Activated CD4-positive, alpha-beta T cell treated with anti-CD3 and anti-CD28 coated beads for 36 hours (primary cell): ENCODE results near the gene MAP4K3. TPM values are rescaled to one million over a fixed set of nuclear protein-coding genes. Genes with fewer than 3 reads are reported as not detected.
"Not testable (repeated sequence)": the region's sequence is repeated elsewhere in the genome, so short reads cannot be mapped to it uniquely, and the experiment has no call there.

ENCODE experiments used
- ATAC-seq: fragments of 200-7000 bp; cut with Tn5 transposase; one replicate; pipeline ENCODE4 v1.10.0; 2021; ENCODE audit warnings: mild to moderate bottlenecking, moderate library complexity
- CTCF ChIA-PET: fragments of 350-600 bp; sonication (Branson Sonifier 250); formaldehyde crosslinking; loops from one replicate; lab custom pipeline; 2021; ENCODE audit warnings: antibody characterized with exemption; lab: Charles Lee
- POLR2A ChIA-PET: fragments of 350-600 bp; sonication (Branson Sonifier 250); formaldehyde crosslinking; loops from one replicate; lab custom pipeline; 2021; ENCODE audit warnings: antibody characterized with exemption, inconsistent platforms; lab: Charles Lee
- DNase-seq: peaks from one replicate; pipeline ENCODE4 v3.0.0-alpha.2; 2020
- H3K27ac Mint-ChIP-seq: one replicate; pipeline ENCODE4 v1.8.0; 2021; ENCODE audit warnings: mixed read lengths
- H3K27me3 Mint-ChIP-seq: one replicate; pipeline ENCODE4 v1.8.0; 2021; ENCODE audit warnings: mixed read lengths
- H3K36me3 Mint-ChIP-seq: one replicate; pipeline ENCODE4 v1.8.0; 2021; ENCODE audit warnings: low read depth, mixed read lengths
- H3K4me1 Mint-ChIP-seq: one replicate; pipeline ENCODE4 v1.8.0; 2021; ENCODE audit warnings: mixed read lengths
- H3K4me3 Mint-ChIP-seq: one replicate; pipeline ENCODE4 v1.8.0; 2021; ENCODE audit warnings: mild to moderate bottlenecking, moderate library complexity, mixed read lengths
- H3K9me3 Mint-ChIP-seq: one replicate; pipeline ENCODE4 v1.8.0; 2021; ENCODE audit warnings: low read depth, mixed read lengths
- intact Hi-C, 2 experiments: fragments of 100-400 bp; cut with DNase I in 1 of 2; cut with micrococcal nuclease in 1 of 2; formaldehyde crosslinking; loops; one replicate each; pipeline versions ENCODE4 v1.14.2 to v1.15.1; 2022 to 2024; cut with DNase I, micrococcal nuclease
- total RNA-seq, 2 experiments: library from RNA; stranded (reverse); gene quantifications; one replicate each; pipeline ENCODE4 v1.2.3, GENCODE V29; 2021

Gene MAP4K3
- total RNA-seq, 2 experiments from 2014 or later: 8.1 to 11.8 TPM

GRCh38 chr2:39384071-39384470, 53.0 kb downstream of the MAP4K3 start:
- DNase-seq, H3K27ac Mint-ChIP-seq, POLR2A ChIA-PET, H3K4me3 Mint-ChIP-seq, ATAC-seq, H3K36me3 Mint-ChIP-seq, H3K27me3 Mint-ChIP-seq, H3K9me3 Mint-ChIP-seq: not testable (repeated sequence)
- peaks cover 20% of the 10 kb centered on the region for H3K4me1 Mint-ChIP-seq
- intact Hi-C loops: loop anchor here in 1 of 2 experiments (10.0 kb wide), 1 partner anchor 341 kb away; no protein-coding TSS in a partner anchor
- CTCF ChIA-PET: interaction anchor here (0.6 kb wide), 1 partner anchor 345 kb away, joined by 3 read pairs; no protein-coding TSS in a partner anchor

- no peak overlapping the region for H3K4me3 Mint-ChIP-seq
- H3K4me1 Mint-ChIP-seq: peaks cover 15% of the 10 kb centered on the region
- no peak overlapping the region for H3K27ac Mint-ChIP-seq
- ATAC-seq (no peak), DNase-seq (no peak)
- POLR2A ChIA-PET: no interaction called here
- CTCF ChIA-PET: no interaction called here
- H3K36me3 Mint-ChIP-seq: peaks cover 3% of the 10 kb centered on the region
- intact Hi-C loops: loop anchor here in 1 of 2 experiments (10.0 kb wide), 1 partner anchor 342 kb away; no protein-coding TSS in a partner anchor
- H3K27me3 Mint-ChIP-seq: no peaks in the 10 kb centered on the region
- no peaks in the 10 kb centered on the region for H3K9me3 Mint-ChIP-seq
These were observed 53.9 kb downstream of the MAP4K3 start for GRCh38 chr2:39383146-39383545.

DNA sequence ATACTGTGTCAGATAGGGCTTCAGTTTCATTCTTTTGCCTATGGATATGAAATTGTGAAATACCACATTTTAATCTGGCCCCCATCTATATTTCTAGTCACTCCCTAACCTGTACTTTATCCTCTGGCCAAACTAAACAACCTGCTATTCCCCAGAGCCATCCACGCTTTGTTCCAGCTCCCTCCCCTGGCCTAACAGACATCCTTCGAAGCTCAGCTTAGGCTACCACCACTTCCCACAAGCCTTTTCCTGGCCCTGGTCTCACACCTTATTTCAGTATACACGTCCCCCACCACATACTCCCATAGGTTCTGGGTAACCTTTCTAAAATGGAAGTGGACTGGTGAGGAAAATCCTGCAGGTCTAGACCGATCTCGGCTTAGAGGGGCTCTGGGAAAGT, 55.4 kb downstream of the MAP4K3 start:
- intact Hi-C loops: loop anchor here in 1 of 2 experiments (10.0 kb wide), 1 partner anchor 343 kb away; no protein-coding TSS in a partner anchor

GRCh38 chr2:39380525-39381150, 56.4 kb downstream of the MAP4K3 start:
- no peak overlapping the region for H3K4me3 Mint-ChIP-seq
- H3K27me3 Mint-ChIP-seq: no peaks in the 10 kb centered on the region
- ATAC-seq (no peak), DNase-seq (no peak)
- H3K36me3 Mint-ChIP-seq: peaks cover 5% of the 10 kb centered on the region
- H3K27ac Mint-ChIP-seq: no peak overlapping the region
- CTCF ChIA-PET: interaction anchor here (0.8 to 7.1 kb wide), 13 partner anchors 10 to 362 kb away, joined by 3 to 37 read pairs (median 5); partner anchors contain the start of gene MAP4K3
- POLR2A ChIA-PET: no interaction called here
- no peaks in the 10 kb centered on the region for H3K9me3 Mint-ChIP-seq
- intact Hi-C loops: loop anchor here in 1 of 2 experiments (10.0 kb wide), 1 partner anchor 344 kb away; no protein-coding TSS in a partner anchor
- H3K4me1 Mint-ChIP-seq: peaks cover 24% of the 10 kb centered on the region

More for the DNA sequence above, 55.4 kb downstream of the MAP4K3 start:
- DNase-seq (no peak), ATAC-seq (no peak)
- Mint-ChIP-seq H3K27ac (no peak overlapping the region), H3K36me3 (peaks cover 3% of the 10 kb centered on the region), H3K4me3 (no peak overlapping the region), H3K27me3 (no peaks in the 10 kb centered on the region), H3K4me1 (peaks cover 21% of the 10 kb centered on the region), H3K9me3 (no peaks in the 10 kb centered on the region)
- ChIA-PET POLR2A (no interaction called here), CTCF (interaction anchor here (0.8 to 7.1 kb wide), 4 partner anchors 11 to 349 kb away, joined by 3 to 37 read pairs (median 4); no protein-coding TSS in a partner anchor)

GRCh38 chr2:39379643-39380524, 57.2 kb downstream of the MAP4K3 start:
- CTCF ChIA-PET: interaction anchor here (0.6 to 7.1 kb wide), 17 partner anchors 9 to 362 kb away, joined by 3 to 37 read pairs (median 5); partner anchors contain the start of gene MAP4K3
- Mint-ChIP-seq H3K4me3 (no peak overlapping the region), H3K27me3 (no peaks in the 10 kb centered on the region), H3K27ac (no peak overlapping the region), H3K9me3 (no peaks in the 10 kb centered on the region), H3K36me3 (peaks cover 11% of the 10 kb centered on the region), H3K4me1 (peaks cover 24% of the 10 kb centered on the region)
- peak; percentile 66 for ATAC-seq
- no peak for DNase-seq
- intact Hi-C loops: loop anchor here (1.0 to 10.0 kb wide), 6 partner anchors 57 to 350 kb away; partner anchors contain the start of gene MAP4K3 (in 1 of the 2)
- POLR2A ChIA-PET: interaction anchor here (0.6 kb wide), 2 partner anchors 182 to 1154 kb away, joined by 4 to 7 read pairs; no protein-coding TSS in a partner anchor

DNA sequence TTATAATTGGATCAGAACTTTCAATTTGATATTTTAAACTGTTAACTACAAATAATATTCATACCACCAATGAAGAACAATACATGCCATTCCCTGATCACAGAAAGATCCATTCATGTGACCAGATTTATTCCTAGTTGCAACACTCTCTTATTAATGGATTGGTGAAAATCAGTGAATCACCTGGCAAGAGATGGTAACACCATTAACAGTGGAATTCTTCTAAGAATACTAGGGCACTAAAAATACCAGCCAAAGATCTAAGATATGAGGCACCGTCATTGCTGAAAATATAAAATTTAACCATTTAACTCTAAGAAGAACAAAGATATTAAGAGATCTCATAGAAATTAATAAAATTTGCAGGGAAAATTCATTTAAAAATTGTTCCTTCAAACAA, 58.1 kb downstream of the MAP4K3 start:
- peaks cover 24% of the 10 kb centered on the region for H3K4me1 Mint-ChIP-seq
- H3K36me3 Mint-ChIP-seq: peaks cover 13% of the 10 kb centered on the region
- no peak overlapping the region for H3K27ac Mint-ChIP-seq
- no peaks in the 10 kb centered on the region for H3K27me3 Mint-ChIP-seq
- CTCF ChIA-PET: interaction anchor here (0.8 to 7.1 kb wide), 10 partner anchors 8 to 352 kb away, joined by 3 to 37 read pairs (median 6); partner anchors contain the start of gene MAP4K3
- H3K9me3 Mint-ChIP-seq: no peaks in the 10 kb centered on the region
- H3K4me3 Mint-ChIP-seq: no peak overlapping the region
- DNase-seq (no peak), ATAC-seq (no peak)
- POLR2A ChIA-PET: interaction anchor here (0.6 kb wide), 1 partner anchor 183 kb away, joined by 7 read pairs; no protein-coding TSS in a partner anchor
- intact Hi-C loops: loop anchor here (1.0 to 5.0 kb wide), 5 partner anchors 58 to 351 kb away; partner anchors contain the start of gene MAP4K3 (in 1 of the 2)

DNA sequence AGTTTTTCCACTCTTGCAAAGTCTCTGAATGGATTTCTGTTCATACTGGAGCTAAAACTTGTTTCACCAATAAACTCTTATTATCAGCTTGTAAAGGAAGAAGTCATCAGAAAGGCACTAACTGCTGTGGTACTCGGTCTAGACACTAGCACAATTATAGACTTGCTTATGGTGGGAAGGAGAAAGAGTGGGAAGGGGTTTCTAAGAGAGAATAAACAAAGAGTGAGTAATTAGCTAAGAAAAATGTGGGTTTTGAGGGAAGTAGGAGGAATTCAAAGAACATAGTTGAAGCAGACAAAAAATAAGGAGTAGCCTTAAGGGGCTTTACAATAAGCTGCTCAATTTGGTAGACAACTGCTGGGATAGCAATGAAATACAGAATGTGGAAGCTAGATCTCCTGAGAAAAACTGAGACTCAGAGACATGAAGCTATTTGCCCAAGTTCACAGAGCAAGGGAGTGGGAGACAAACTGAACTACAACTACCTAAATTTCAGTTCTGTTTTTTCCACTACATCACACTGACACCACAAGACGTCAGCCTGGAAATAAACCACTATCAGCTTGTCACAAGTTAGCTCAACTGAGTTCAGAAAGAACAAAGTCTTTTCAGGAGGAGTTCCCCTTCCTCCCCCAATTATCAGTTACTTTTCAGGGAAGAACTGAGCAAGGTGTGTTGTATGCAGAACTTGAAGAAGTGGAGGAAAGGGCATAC, 59.7 kb downstream of the MAP4K3 start:
- peak; percentile 82 for ATAC-seq
- intact Hi-C loops: loop anchor here (1.0 to 5.0 kb wide), 4 partner anchors 60 to 136 kb away; partner anchors contain the start of gene MAP4K3 (in 1 of the 2)
- Mint-ChIP-seq H3K27ac (peak overlapping the region; percentile 85), H3K36me3 (peaks cover 29% of the 10 kb centered on the region), H3K9me3 (peaks cover 11% of the 10 kb centered on the region), H3K27me3 (no peaks in the 10 kb centered on the region), H3K4me3 (peak overlapping the region; percentile 1), H3K4me1 (peaks cover 24% of the 10 kb centered on the region)
- ChIA-PET POLR2A (interaction anchor here (0.6 kb wide), 2 partner anchors 97 to 113 kb away, joined by 4 to 6 read pairs; no protein-coding TSS in a partner anchor), CTCF (interaction anchor here (1.0 to 7.1 kb wide), 7 partner anchors 9 to 354 kb away, joined by 3 to 37 read pairs (median 3); partner anchors contain the start of gene MAP4K3)
- DNase-seq: peak; percentile 65

GRCh38 chr2:39375917-39376316, 61.2 kb downstream of the MAP4K3 start:
- CTCF ChIA-PET: interaction anchor here (0.6 to 7.1 kb wide), 5 partner anchors 13 to 355 kb away, joined by 3 to 37 read pairs (median 5); no protein-coding TSS in a partner anchor
- no peak for ATAC-seq
- intact Hi-C loops: loop anchor here (5.0 kb wide), 2 partner anchors 116 to 136 kb away; no protein-coding TSS in a partner anchor
- DNase-seq: no peak
- no peaks in the 10 kb centered on the region for H3K27me3 Mint-ChIP-seq
- H3K27ac Mint-ChIP-seq: no peak overlapping the region
- peaks cover 22% of the 10 kb centered on the region for H3K4me1 Mint-ChIP-seq
- POLR2A ChIA-PET: no interaction called here
- peaks cover 31% of the 10 kb centered on the region for H3K36me3 Mint-ChIP-seq
- H3K4me3 Mint-ChIP-seq: no peak overlapping the region
- H3K9me3 Mint-ChIP-seq: peaks cover 11% of the 10 kb centered on the region

- H3K9me3 Mint-ChIP-seq: peaks cover 11% of the 10 kb centered on the region
- intact Hi-C loops: no loop called here
- peaks cover 36% of the 10 kb centered on the region for H3K36me3 Mint-ChIP-seq
- no peak overlapping the region for H3K4me3 Mint-ChIP-seq
- peaks cover 26% of the 10 kb centered on the region for H3K4me1 Mint-ChIP-seq
- POLR2A ChIA-PET: no interaction called here
- no peak for ATAC-seq
- no peak for DNase-seq
- H3K27me3 Mint-ChIP-seq: no peaks in the 10 kb centered on the region
- CTCF ChIA-PET: no interaction called here
- H3K27ac Mint-ChIP-seq: no peak overlapping the region
These were observed 63.8 kb downstream of the MAP4K3 start for GRCh38 chr2:39373181-39373802.

DNA sequence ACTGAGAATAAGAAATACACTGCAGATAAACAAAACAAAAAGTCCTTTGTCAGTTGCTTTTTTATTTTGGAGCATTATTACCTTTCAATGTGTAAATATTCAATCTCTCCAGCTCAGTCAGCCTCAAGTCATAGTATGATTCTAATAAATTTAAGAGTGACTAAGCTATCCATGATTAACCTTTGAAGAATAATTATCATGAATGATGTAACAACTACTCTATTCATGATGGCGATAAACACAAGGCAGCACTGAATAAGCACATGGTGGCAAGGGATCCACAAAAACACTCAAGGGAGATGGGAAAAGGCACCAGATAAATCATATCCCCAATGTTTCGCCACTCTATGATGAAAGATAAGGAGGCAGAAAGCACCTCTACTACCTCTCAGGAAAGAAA, 67.0 kb downstream of the MAP4K3 start:
- ATAC-seq (no peak), DNase-seq (no peak)
- H3K36me3 Mint-ChIP-seq: peaks cover 35% of the 10 kb centered on the region
- no peak overlapping the region for H3K4me3 Mint-ChIP-seq
- H3K27me3 Mint-ChIP-seq: no peaks in the 10 kb centered on the region
- peaks cover 11% of the 10 kb centered on the region for H3K9me3 Mint-ChIP-seq
- no peak overlapping the region for H3K27ac Mint-ChIP-seq
- H3K4me1 Mint-ChIP-seq: peaks cover 17% of the 10 kb centered on the region
- ChIA-PET CTCF (interaction anchor here (0.7 to 1.1 kb wide), 2 partner anchors 10 to 271 kb away, joined by 3 read pairs; no protein-coding TSS in a partner anchor), POLR2A (no interaction called here)
- intact Hi-C loops: no loop called here
